ENCODE measurements around the gene TNP1.

Gene TNP1, protein sequence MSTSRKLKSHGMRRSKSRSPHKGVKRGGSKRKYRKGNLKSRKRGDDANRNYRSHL

DNA sequence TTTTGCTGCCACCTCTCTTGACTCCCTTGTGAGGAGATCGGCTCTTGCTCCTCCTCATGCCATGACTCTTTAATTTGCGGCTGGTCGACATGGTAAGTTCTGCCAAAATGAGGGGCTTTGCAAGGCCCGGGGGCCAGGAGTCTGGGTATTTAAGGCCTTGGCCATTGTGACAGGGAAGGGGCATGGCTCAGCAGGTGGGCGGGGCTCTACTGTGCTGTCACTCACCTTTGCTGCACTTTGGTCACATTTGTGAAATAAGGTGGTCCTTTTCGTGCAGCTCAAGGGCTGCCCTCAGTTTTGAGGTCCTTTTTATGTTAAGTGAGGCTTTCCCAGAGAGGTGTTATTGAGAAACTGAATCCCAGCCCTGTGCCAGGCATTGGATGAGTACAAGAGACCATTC, at the start of gene TNP1:
TSS of gene TNP1 (minus strand) at position 121 of the 400 bp plus-strand sequence. CDS start at position 91, 30 bp downstream.
- DNase-seq (ENCODE audit: low spot score), result no peak

DNA sequence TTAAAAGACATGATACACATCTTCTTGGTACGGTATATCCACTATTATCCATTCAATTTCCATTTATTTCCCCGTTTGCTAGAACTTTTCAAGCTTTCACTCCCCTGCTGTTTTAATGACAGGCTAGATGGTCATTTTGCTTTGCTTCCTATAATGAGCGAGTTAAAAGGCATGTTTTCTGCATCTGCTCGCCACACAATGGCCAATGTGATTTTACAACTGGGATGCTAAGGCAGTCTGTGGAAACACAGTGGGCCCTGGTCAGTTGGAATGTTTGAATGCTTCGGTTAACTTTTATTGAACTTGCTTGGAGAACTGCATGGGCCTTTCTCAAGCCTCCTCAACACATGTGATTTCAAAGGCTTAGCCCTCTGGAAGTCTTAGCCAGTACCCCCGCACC, 48.4 kb upstream of the TNP1 start:
- no peak for DNase-seq (ENCODE audit: low spot score)

DNA sequence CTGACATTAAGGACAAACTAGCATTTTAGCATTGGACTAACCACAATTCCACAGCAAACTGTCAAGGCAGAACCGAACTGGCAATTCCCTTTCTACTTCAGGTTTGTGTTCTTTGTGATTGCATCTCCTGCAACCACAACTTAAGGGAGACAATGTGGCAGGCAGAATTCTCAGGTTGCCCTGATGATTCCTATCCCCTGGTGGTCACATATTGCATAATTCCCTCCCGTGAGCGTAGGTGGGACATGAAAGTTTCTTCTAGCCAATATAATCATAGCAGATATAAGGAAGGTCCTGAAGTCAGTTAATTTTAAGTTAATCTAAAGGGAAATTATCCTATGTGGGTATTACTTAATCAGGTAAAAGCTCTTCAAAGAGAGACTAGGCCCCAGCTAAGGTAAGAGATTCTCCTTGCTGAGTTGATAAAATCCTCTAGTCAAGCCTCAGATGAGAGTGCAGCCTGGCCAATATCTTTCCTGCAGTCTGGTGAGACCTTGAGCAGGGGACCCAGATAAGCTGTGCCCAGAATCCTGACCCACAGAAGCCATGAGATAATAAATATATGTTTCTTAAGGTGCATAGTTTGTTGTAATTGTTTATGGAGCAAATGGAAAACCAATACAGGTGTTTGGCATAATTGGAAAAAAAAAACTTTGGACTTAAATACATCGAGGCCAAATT, 45.9 kb upstream of the TNP1 start:
- no peak for DNase-seq (ENCODE audit: low spot score)

DNA sequence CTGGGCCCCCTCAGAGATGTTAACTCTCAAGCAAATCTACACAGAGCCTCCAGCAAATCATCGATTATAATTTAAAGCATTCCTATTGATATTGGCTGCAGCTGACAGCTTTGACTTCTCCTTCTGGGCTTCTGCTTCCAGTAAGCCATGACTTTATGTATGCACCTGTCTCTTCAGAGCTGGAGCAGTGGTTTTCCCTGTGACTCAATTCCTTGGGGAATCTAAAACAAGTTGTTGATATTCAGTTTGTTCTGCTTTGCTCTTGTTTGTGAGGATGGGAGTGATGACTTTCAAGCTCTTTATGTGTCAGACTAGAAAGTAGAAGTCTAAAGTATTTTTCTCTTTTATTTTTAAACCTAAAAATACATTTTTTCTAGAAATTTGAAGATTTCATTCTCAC, 45.1 kb upstream of the TNP1 start:
- DNase-seq (ENCODE audit: low spot score), result no peak

DNA sequence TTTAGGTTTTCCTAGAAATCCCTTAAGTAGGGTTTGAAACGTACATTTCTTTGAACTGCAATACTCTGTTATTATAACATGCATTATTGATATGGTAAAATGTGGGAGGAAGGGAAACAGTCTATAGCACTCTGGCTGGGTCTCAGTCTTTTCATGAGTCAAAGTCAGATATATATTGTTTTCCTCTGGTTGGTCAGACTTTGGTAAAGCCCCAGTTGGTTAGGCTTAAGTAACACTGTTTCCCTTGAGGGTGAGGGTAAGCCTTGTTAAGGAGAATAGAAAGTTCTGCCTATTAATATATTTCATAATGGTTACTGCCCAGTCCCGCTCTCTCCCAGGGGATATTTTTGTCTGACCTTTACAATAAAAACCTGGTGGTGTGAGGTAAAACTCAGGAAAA, 44.7 kb upstream of the TNP1 start:
- DNase-seq (ENCODE audit: low spot score), result no peak

DNA sequence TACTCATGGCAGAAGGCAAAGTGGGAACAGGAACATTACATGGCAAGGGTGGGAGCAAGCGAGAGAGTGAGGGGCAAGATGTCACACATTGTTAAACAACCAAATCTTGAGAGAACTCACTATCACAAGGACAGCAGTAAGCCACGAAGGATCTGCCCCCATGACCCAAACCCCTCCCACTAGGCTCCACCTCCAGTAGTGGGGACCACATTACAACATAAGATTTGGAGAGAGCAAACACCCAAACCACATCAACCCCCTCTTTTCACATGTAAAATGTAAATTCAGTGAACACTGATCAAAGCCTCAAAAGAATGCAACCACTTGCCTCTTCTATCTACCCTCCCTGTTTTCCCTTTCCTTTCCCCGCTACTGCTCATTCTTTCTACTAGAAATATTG, 43.6 kb upstream of the TNP1 start:
- DNase-seq (ENCODE audit: low spot score), result no peak

DNA sequence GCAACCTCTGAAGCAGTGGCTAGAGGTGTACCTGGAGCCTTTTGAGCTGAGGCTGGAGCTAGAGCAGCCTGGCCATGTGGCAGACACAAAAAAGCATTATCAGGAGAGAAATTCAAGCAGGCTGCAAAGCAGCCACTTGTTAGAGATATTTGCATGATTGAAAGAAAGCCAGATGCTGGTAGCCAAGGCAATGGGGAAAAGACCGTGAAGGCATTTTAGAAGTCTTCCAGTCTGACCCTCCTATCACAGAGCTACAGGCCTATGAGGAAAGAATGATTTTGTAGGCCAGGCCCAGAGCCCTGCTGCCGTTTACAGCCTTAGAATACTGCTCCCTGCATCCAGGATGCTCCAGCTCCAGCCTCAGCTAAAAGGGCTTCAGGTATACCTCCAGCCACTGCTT, 41.4 kb upstream of the TNP1 start:
- DNase-seq (ENCODE audit: low spot score), result no peak

DNA sequence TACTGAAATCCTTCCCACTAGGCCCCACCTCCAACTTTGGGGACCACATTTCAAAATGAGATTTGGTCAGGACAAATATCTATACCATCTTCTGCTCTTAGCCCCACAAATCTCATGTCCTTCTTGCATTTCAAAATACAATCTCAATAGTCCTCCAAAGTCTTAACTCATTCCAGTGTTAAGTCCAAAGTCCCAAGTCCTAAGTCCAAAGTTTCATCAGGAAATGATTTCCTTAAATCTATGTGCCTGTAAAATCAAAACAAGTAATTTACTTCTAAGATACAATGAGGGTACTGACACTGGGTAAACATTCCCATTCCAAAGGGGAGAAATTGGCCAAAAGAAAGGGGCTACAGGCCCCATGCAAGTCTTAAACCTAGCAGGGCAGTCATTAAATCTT, 40.5 kb upstream of the TNP1 start:
- DNase-seq (ENCODE audit: low spot score), result no peak

DNA sequence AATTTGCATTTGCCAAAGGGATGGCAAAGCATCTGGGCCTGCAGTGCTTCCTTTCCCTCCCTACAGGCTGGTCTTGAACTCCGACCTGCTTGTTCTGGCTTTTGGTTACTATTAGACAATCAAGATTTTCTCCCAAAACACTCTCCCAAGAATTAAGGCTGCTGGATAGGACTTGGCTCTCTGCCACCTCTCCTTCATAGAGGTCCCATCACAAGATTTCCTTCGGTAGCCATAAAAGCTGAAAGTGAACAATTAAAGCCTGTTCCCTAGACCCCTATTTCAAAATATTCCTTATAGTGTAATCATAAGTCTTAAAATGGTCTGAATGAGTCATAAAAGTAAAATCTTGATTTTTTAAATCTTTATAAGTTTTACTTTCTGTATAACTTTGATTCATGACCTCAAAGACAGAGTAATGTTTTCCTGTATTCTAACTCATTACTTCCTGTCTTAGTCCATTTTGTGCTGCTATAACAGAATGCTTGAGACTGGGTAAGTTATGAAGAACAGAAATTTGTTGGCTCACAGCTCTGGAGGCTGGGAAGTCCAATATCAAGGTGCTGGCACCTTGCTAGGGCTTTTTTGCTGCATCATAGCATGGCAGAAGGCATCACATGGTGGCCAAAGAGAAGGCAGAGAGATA, 37.8 kb upstream of the TNP1 start:
- no peak for DNase-seq (ENCODE audit: low spot score)

DNA sequence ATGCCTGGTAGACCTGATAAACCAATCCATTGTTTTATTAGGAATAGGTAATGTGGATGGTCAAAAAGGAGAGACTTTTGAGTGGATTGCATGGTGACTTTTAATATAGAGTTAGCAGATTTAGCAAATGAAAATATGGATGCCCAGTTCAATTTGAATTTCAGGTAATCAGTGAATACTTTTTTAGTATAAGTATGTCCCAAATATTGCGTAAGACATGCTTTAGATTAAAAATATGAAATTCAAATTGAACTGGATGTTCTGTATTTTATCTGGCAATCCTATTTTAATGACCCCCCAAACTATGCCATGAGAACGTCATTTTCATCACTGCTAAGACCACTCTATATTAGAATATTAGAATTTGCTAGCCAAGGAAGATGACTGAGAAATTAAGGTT, 30.3 kb upstream of the TNP1 start:
- DNase-seq (ENCODE audit: low spot score), result no peak

DNA sequence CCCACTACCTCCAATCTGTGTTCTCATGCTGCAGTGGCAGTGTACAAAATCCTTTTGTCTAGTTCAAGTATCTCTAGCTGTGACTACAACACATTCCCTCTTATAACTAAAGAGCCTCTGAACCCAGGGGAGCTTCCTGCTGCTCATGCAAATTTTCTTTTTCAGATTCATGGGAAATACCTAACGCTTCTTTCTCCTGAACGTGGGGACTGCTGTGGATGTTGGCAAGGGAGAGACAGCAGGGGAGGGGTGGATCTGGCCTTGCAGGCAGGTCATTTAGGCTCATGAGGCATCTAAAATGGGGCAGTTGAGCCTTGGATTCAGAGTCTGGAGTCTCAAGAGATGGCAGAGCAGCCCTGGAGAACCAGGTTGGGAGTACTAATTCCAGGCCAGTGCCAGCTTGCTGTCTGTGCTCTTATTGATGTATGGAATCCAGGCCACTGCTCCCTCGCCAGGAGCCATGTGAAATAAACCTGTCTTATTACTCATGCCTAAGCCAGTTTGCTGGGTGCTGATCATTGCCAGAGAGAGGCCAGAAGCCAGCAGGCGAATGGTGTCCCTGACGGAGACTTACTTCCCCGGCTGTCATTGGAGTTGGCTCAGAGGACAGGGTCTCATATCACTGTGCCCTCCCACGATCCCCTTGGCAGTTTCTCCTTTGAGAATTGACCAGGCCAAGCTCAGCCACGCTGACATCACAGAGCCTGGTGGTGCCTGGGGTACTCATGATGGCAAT, 29.2 kb upstream of the TNP1 start:
- no peak for DNase-seq (ENCODE audit: low spot score)

DNA sequence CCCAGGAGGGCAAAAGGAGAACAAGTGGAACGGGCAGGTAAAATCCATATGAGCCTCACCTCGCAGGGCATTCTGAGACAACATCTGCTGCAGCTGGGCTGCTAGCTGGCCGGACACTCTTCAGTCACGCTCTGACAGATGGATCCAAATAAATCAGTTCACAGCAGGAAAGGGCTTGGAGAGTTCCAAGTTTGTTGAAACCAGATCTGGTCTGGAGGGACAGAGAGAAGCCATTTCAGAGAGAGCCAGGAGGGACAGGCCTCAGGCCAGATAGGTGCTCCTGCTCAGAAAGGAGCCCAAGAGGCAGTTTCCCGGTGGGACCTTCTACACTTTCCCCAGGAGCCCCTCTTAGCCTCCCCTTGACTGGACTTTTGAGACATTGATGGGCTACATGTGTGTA, 28.2 kb upstream of the TNP1 start:
- DNase-seq (ENCODE audit: low spot score), result no peak

DNA sequence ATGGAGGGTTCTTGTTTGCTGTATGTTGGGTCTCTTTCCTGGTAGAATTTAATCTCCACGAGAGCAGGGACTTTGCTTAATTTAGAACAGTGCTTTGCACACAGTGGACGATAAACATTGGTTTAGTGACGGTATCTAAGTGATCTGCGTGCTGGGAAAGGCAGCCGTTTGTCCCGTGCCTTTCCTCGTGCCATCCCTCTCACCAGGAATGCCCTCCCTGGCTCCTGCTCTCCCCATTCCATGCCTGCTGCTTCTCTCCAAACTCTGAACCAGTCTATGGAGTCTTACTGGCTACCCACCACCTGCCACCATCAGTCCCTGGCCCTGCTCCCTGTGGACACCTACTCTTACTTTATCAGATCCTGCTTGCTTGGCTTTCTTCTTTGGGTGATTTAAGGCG, 27.3 kb upstream of the TNP1 start:
- no peak for DNase-seq (ENCODE audit: low spot score)

DNA sequence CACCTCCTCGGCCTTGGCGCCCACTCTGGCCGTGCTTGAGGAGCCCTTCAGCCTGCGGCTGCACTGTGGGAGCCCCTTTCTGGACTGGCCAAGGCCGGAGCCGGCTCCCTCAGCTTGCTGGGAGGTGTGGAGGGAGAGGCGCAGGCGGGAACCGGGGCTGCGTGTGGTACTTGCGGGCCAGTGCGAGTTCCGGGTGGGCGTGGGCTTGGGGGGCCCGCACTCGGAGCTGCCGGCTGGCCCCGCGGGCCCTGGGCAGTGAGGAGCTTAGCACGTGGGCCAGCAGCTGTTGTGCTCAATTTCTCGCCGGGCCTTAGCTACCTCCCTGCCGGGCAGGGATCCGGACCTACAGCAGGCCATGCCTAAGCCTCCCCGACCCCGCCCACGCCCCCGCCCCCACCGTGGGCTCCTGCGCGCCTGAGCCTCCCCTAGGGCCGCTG, 25.3 kb upstream of the TNP1 start:
- DNase-seq (ENCODE audit: low spot score), result no peak

DNA sequence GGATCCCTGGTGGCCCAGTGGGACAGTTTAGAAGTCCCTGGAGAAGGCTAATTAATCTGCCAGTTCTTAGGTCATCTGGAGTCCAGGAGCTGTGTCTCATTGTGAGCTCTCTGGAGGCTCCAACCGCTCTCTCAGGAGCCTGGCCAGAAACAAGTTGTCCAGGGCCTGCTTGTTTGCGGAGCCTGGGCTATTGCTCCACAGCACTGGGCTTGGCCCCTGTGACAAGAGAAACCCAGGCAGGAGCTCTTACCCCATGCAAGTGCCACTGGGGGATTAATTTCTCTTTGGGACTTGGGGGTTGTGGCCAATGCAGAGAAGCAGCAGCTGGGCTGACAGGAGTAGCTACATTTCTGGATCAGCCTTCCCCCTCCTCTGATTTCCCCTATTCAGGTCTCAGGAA, 24.5 kb upstream of the TNP1 start:
- no peak for DNase-seq (ENCODE audit: low spot score)

DNA sequence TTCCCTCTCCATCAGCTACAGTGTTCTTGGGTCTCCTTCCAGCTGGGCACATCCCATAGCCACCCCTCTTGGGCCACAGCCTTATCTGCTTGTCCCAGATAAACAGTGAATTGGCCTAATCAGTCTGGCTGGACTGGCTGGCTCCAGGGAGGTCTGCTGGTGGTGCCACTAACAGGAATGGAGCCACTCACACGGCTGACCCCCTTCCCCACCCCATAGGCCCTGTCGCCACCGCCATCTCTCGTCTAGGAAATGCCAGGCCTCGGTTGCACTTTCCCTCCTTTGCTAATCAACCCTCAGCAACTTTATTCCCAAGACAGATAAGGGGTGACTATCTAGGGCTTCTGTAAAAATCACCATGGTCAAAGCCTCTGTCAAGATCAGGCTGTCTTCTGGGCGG, 23.0 kb upstream of the TNP1 start:
- no peak for DNase-seq (ENCODE audit: low spot score)

DNA sequence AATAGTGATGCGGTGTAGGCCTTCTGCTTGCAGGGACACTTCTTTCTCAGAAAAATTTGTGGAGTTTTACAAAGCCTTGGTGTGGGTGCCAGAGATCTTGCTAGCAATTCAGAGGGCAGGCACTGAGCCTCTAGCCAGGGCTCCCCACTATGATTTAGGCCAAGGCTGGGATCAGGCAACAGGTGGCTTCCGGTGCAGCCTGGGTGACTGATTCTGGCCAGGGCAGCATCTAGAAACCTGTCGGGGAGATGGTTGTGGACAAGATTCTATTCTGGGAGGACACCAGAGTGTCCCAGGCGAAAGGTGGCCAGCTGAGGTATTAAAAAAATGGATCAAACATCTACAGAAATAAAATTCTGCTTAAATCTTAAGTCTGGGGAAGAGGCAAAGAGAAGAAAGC, 21.5 kb upstream of the TNP1 start:
- DNase-seq (ENCODE audit: low spot score), result no peak

DNA sequence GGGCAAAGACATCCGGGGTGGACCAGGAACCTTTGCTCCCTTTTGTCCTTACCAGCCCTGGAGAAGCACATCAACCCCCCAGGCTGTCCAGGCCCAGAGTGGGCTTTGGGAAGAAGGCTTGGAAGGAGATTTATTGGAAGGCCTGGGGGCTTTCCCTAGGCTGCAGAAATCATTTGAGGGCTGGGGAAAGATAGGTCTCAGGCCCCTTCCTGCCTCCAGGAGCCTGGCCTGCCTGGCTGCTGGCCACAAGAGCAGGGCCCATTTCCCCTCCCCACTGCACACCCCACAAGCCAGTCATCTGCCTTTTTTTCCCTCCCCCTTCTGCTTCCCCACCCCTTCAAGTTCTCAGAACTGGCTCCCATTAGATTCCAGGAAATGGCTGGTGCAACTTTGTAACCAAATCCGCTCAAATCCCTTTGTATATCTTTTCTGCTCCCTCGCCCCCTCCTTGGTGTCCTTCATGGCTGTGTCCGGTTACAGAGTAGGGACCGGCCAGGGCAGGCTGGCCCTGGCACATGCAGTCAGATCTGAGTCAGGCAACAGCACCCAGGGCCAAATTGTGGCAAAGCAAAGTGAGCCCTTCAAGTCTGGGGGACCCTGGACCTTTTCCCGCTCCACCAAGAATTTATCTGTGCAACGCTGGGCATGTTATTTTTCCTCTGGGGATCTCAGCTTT, 20.8 kb upstream of the TNP1 start:
- DNase-seq (ENCODE audit: low spot score), result no peak

DNA sequence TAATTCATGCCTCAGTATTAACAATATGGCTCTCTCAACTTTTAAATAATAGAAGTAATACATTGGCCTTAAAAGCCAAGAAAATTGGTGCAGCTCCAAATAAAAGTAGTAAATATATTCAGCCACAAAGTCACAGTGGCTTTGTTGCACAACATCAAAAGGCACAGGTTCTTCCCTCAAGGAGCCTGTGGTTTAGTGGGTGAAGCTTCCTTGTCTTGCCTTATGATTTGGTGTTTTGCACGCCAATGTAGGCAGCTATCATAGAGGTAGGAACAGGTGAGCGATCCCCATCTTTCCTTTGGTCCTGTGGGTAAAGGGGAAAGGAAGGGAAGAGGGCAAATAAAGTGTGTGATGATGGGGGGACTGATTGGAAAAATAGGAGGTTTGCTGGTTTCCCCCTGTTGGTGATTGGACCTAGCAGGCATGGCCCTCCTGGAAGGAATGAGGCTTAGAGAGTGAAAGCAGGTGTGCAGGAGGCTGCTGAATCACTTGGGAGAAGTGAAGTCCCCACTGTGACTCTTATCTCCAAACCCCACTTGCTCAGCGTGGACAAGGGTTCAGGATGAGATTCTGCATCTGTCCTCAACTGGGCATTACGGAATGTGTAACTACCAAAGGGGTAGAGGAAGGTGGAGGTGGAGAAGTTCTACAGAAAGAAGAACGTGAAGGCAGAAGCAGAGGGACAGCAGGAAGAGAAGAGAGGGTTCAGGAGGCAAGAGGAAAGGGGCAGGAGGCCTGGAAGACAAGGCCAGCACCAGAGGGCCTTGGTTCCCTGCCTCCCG, 20.1 kb upstream of the TNP1 start:
- DNase-seq (ENCODE audit: low spot score), result no peak

DNA sequence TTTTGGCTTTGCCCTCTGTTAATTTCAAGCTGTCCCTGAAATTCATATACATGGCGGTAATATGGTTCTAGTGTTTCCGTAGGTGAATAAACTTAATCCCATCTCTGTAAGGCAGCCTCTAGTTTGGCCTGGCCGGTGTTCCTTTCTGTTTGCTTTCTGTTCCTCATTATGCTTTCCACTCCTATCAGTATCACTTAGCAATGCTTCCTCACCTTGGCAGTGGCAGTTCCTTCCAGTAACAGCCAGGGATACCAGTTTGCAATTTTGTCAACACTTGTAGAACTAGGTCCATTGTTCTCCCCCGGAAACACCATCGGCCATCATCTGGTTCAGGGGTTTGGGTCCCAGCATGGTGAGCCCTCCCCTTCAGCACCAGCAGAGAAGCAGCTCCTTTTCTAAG, 18.2 kb upstream of the TNP1 start:
- DNase-seq (ENCODE audit: low spot score), result no peak

DNA sequence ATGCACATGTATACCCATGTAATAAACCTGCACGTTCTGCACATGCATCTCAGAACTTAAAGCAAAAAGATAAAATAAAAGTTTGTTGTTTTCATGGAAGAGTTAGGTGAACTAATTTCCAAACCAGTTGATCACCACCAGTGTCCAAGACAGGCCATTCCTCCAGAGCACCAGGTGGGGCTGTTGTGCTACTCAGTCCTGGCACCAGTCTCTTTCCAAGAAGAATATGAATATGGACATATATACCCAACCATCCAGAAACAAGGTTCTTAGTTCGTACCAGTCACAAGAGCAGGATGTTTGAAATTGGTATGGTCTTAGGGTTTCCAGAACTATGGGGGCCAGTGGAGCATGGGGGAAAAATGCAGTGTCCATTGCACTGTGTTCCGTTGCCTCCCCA, 17.2 kb upstream of the TNP1 start:
- no peak for DNase-seq (ENCODE audit: low spot score)

DNA sequence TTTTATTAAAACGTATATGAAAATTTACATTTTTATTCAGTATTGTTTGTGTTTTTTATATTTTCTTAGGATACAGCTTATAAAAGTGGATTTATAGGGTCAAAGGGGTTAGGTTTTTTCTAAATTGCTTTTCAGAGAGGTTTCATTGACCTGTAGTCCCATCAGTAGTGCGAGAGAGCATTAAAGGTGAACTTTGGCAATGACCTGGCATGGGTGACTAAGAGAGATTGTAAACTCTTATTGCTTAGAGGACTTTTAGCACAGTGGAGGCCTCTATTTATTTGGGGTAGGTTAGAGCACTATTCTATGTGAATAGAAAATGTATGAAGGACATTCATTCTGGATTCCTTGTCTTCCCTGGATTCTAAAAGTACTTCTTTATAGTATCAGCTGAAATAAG, 16.0 kb upstream of the TNP1 start:
- no peak for DNase-seq (ENCODE audit: low spot score)
